GM19397 (cell line): ENCODE measurements around the gene PFN1.

Experiments used
- ATAC-seq: cut with Tn5 transposase; IDR thresholded peaks from one replicate; pipeline ENCODE4 v1.9.1; 2021; ENCODE audit warnings: mild to moderate bottlenecking, moderate library complexity; ENCODE audit not compliant: unreplicated experiment

Gene PFN1

GRCh38 chr17:4946312-4946976, 1.9 kb downstream of the PFN1 start:
- ATAC-seq = no peak

- ATAC-seq = no peak
These were observed 2.4 kb downstream of the PFN1 start for GRCh38 chr17:4945944-4946280.

- no peak for ATAC-seq
These were observed 3.0 kb downstream of the PFN1 start for GRCh38 chr17:4945176-4945943.

DNA sequence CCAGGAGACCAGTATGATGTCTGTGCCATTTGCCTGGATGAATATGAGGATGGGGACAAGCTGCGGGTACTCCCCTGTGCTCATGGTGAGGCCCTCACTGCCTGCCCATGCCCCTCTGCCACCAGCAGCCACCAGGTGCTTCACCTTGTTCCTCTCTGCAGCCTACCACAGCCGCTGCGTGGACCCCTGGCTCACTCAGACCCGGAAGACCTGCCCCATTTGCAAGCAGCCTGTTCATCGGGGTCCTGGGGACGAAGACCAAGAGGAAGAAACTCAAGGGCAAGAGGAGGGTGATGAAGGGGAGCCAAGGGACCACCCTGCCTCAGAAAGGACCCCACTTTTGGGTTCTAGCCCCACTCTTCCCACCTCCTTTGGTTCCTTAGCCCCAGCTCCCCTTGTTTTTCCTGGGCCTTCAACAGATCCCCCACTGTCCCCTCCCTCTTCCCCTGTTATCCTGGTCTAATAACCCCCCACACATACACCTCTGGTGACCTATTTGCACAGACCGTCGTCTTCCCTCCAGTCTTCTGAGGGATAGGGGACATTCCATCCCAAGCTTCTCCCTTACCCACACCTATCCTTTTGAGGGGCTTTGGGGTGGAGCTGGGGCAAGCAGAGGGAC, 3.7 kb downstream of the PFN1 start:
- no peak for ATAC-seq

DNA sequence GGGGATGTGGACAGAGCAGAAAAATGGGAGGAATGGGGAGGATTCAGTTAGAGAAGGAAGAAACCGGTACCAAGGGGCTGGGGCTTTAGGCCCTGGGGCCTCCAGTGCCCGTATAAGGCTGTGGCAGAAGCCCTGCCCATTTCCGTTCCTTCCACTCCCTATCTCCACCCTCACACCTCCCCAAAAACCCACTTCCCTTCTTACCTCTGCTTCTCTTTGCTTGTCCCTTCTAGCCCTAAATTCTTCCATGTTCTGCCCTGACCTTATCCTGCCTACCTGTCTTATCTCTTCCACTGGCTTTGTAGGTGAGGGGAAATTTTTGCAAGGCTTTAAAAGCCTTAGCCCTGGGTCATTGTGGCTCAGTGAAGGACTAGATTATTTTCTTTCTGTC, 4.2 kb downstream of the PFN1 start:
- no peak for ATAC-seq

GRCh38 chr17:4942760-4943508, 5.4 kb downstream of the PFN1 start:
- no peak for ATAC-seq

GRCh38 chr17:4941319-4941610, 7.1 kb downstream of the PFN1 start:
- ATAC-seq = no peak

DNA sequence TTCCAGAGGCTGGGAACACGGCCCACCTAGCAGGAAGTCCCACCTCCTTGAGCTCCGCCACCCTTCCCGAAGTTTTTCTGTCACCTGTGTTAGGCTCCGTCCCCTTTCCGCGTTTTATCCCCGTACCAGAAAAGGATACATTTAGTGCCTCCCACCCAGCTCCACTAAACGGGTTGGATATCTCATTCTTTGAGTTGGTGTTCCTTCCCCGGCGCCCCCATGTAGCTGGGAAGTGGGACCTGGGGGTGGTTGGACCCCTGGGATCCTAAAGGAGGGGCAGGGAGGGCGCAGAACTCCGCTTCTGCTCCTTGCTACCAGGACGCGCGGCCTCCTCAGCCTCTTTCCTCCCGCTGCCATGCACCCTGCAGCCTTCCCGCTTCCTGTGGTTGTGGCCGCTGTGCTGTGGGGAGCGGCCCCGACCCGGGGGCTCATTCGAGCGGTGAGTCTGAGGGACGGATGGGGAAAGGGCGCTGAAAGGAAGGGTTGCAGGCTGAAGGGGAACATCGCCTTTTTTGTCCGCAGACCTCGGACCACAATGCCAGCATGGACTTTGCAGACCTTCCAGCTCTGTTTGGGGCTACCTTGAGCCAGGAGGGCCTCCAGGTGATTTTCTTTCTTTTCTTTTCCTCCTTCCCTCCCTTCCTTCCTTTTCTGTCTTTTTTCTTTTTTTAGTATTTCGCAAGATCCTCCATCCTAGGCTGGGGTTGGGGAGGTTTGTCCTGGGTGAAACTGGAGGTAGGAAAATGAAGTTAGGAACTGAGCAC, 7.6 kb downstream of the PFN1 start:
- no peak for ATAC-seq

GRCh38 chr17:4939796-4940554, 8.4 kb downstream of the PFN1 start, which contains the start of the genes RNF167 and SLC25A11:
Gene RNF167 (plus strand): TSS chr17:4940268. CDS start chr17:4940910, 642 bp downstream.
Gene SLC25A11 (minus strand): TSS chr17:4940046. CDS start chr17:4939910, 136 bp downstream.
- ATAC-seq = peak; percentile 81

DNA sequence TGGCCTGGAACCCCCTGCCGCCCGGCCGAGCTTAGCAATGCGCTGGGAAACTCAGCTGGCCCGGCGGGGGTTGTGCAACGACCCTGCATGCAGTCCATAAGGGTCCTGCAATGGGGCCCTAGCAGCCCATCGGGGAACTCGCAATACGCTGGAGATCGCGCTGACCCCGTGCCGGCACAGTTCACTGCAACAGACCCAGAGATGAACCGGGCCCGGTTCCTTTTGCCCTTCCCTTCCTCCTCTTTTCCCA, 8.9 kb downstream of the PFN1 start:
- peak; percentile 19 for ATAC-seq

- no peak for ATAC-seq
These were observed 9.4 kb downstream of the PFN1 start for GRCh38 chr17:4938688-4939545.

DNA sequence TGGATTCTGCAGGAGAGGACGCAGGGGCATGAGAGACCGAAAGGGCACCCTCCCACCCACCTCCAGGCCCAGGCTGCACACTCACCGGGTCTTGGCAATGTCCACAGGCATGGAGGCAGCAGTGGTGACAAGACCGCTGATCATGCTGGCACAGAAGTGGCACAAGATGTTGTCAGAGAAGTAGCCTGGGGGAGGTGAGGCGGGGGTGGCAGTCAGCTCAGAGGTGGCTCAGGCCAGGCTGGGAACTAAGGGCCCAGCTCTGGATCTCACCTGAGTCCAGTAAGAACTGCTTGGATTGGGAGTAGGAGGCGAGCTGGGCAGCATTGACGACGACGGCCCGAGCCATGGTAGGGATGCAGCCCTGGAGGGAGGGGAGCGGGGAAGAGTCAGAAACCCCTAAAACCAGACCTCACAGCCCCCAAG, 10.2 kb downstream of the PFN1 start:
- ATAC-seq = no peak

GRCh38 chr17:4937553-4937952, 10.8 kb downstream of the PFN1 start:
- ATAC-seq = no peak

DNA sequence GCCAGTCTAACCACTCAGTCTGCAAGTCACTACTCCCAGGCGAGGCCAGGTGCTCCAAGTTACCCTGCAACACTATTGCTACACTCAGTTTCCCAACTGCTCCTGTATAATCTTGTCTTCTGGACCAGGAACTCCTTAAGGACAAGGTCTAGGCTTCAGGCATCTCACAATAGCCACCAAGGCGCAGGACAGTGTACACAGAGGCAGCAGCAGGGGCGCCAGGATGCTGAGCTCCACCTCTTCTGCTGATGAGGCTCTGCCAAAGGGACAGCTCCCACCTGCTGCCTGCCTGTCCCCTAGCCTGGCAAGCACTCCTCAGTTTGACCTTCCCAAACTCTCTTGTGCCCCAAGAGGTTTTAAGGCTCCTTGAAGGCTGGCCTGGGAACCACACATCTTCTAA, 11.9 kb downstream of the PFN1 start:
- no peak for ATAC-seq

- no peak for ATAC-seq
These were observed 12.7 kb downstream of the PFN1 start for GRCh38 chr17:4935650-4936049.

GRCh38 chr17:4934173-4934979, 14.0 kb downstream of the PFN1 start:
- ATAC-seq = no peak

GRCh38 chr17:4933646-4934045, 14.7 kb downstream of the PFN1 start:
- ATAC-seq = no peak

- no peak for ATAC-seq
These were observed 15.6 kb downstream of the PFN1 start for GRCh38 chr17:4932756-4933155.

DNA sequence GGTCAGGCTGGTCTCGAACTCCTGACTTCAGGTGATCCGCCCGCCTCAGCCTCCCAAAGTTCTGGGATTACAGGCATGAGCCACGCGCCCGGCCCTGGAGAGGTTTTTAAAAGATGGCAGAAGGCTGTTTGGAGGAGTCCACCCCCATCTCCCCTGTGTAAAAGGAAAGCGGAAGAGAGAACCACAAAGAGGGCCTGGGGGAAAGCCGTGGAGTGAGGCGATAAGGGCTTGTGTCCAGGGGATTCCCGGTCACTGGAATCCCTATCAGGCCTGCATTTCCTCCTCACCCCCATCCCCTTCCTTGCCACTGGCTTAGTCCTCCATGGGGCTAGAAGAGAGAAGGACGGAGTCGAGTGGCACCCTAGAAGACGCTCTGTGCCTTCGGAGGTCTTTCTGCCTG, 16.4 kb downstream of the PFN1 start, which contains the start of gene GP1BA:
TSS of gene GP1BA (plus strand) at position 315 of the 400 bp plus-strand sequence. CDS start 328 bp downstream, outside the sequence.
- ATAC-seq = no peak
